ENCODE results near the gene ERFL. TPM values are rescaled to one million over a fixed set of nuclear protein-coding genes. Genes with fewer than 3 reads are reported as not detected.

The ERFL gene
- total RNA-seq, 2 donors from 2014 or later: 0.28 to 0.41 TPM

DNA sequence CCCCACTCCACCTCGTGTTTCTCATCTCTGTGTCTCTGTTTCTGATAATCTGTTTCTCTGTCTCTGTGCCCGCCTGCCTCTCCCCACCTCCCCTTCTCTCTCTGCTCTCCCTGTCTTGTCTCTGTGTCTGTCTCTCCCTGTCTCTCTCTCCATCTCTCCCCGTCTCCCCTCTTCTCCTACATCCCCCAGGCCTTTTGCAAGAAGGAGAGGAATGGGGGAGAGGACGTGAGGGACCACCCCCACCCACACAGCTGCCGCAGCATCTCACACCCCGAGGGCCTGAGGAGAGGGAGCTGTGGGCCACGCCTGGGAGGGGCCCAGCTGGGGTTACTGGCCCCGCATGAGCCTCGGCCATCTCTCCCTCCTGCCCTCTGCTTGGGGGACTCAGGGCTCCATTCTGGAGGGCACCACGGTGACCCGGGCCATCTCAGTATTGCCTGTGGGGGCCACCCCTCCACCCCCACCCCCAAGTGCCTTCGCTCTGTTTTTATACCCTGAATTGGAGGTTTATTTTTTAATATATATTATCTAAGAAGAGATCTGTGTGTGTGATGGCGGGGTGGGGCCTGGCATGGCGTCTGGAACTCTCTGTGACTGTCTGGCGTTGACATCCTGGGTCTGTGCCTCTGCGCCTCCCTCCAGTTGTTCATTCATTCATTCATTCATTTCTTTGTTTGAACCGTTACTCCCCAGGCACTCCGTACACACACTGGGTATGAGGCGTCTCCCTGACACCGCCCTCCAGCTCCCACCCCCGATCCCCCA lies 21.2 kb downstream of the ERFL start:
- H3K27ac ChIP-seq: no peak overlapping the region
- DNase-seq (ENCODE audit: low spot score) (no peak), ATAC-seq (ENCODE audit: insufficient number of reproducible peaks, low FRiP score, low read depth) (no peak)
- TF ChIP-seq, protein P1, sequence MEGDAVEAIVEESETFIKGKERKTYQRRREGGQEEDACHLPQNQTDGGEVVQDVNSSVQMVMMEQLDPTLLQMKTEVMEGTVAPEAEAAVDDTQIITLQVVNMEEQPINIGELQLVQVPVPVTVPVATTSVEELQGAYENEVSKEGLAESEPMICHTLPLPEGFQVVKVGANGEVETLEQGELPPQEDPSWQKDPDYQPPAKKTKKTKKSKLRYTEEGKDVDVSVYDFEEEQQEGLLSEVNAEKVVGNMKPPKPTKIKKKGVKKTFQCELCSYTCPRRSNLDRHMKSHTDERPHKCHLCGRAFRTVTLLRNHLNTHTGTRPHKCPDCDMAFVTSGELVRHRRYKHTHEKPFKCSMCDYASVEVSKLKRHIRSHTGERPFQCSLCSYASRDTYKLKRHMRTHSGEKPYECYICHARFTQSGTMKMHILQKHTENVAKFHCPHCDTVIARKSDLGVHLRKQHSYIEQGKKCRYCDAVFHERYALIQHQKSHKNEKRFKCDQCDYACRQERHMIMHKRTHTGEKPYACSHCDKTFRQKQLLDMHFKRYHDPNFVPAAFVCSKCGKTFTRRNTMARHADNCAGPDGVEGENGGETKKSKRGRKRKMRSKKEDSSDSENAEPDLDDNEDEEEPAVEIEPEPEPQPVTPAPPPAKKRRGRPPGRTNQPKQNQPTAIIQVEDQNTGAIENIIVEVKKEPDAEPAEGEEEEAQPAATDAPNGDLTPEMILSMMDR (IDR thresholded peaks at IDR 0.05): no peak
- H3K9me3 ChIP-seq: no peaks in the 10 kb centered on the region
- H3K4me3 ChIP-seq: no peak overlapping the region
- no peaks in the 10 kb centered on the region for H3K27me3 ChIP-seq (replicated peaks; ENCODE audit: insufficient read depth)
- H3K36me3 ChIP-seq: peaks cover 35% of the 10 kb centered on the region
- no peaks in the 10 kb centered on the region for H3K4me1 ChIP-seq (ENCODE audit: control insufficient read depth in 1 of 2, low read depth in 2 of 2)

DNA sequence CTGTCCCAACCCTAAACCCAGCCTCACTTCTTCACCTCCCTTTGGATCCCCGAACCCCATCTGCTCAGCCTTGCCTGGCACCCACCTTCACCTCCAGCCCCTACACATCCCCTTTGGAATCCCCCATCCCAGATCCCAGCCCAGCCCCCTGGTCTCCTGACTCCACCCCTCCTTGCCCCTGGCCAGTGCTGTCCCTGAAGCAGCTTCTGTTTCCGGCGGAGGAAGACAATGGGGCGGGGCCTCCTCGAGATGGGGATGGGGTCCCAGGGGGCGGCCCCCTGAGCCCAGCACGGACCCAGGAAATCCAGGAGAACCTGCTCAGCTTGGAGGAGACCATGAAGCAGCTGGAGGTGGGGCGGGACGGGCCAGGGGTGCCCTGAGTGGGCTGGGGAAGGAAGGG lies 22.0 kb downstream of the ERFL start:
- no peaks in the 10 kb centered on the region for H3K9me3 ChIP-seq
- no peaks in the 10 kb centered on the region for H3K4me1 ChIP-seq (ENCODE audit: control insufficient read depth in 1 of 2, low read depth in 2 of 2)
- ATAC-seq (ENCODE audit: insufficient number of reproducible peaks, low FRiP score, low read depth) (no peak), DNase-seq (ENCODE audit: low spot score) (no peak)
- H3K4me3 ChIP-seq: no peak overlapping the region
- TF ChIP-seq, protein P1 (IDR thresholded peaks at IDR 0.05): no peak
- no peaks in the 10 kb centered on the region for H3K27me3 ChIP-seq (replicated peaks; ENCODE audit: insufficient read depth)
- H3K36me3 ChIP-seq: peaks cover 44% of the 10 kb centered on the region
- H3K27ac ChIP-seq: no peak overlapping the region

DNA sequence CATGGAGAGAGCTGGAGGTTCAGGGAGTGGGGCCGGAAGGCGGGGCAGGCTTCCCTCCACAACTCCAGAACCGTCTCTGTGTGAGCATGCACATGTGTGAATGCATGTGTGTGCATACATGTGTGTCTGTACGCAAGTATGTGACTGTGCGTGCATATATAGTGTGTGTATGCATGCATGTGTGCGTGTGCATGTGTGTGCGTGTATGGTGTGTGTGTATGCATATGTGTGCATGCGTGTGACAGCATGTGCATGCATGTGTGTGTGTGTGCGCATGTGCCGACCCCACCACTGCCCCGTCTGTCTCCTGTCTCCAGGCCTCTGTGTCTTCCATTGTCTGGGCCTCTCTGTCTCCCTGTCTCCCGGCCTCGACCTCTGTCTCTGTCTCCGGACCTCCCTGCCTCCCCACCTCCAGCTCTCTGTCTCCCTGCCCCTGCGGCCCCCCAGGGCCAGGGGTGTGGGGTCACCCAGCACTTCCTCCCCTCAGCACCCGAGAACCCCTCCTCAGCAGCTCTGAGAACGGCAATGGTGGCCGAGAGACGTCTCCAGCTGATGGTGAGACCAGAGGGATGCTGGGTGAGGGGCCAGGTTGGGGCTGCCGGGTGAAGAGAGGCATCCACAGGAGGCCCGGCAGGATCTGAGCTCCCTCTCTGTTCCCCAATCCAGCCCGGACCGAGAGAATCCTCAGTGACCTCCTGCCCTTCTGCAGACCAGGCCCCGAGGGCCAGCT lies 22.8 kb downstream of the ERFL start:
- Histone ChIP-seq H3K9me3 (no peaks in the 10 kb centered on the region), H3K4me3 (no peak overlapping the region), H3K4me1 (ENCODE audit: control insufficient read depth in 1 of 2, low read depth in 2 of 2) (no peaks in the 10 kb centered on the region), H3K27me3 (replicated peaks; ENCODE audit: insufficient read depth) (no peaks in the 10 kb centered on the region), H3K27ac (no peak overlapping the region), H3K36me3 (peaks cover 49% of the 10 kb centered on the region)
- ATAC-seq (ENCODE audit: insufficient number of reproducible peaks, low FRiP score, low read depth) (no peak), DNase-seq (ENCODE audit: low spot score) (no peak)
- TF ChIP-seq, protein P1 (IDR thresholded peaks at IDR 0.05): no peak

DNA sequence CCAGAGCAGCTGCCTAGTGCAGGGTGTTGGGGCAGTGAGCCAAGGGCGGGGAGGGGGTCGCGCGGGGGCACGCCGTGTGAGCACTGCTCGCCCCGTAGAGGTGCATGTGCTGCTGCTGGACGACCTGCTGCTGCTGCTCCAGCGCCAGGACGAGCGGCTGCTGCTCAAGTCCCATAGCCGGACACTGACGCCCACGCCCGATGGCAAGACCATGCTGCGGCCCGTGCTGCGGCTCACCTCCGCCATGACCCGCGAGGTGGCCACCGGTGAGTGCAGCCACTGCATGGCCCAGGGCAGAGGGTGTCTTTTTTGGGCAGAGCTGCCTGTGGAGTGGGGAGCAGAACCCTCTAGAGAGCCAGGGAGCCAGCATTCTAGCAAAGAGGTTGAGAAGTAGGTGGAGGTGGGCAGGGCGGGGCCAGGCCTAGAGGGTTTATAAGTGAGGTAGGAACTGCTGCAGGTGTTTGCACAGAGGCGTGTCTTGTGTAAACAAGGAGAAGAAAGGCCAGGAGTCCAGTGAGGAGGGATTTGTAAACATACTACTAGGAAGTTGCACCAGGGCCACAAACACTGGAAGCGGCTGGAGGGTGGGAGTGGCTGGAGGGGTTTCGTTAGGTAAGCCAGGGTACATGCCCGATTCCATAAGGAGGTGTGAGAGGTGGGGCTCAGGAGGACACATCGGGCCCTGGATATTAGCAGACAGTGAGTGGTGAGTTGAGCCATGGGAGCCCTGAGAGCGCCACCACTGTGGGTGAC lies 24.0 kb downstream of the ERFL start:
- TF ChIP-seq, protein P1 (IDR thresholded peaks at IDR 0.05): no peak
- no peak overlapping the region for H3K27ac ChIP-seq

More for the DNA sequence above, 24.0 kb downstream of the ERFL start:
- Histone ChIP-seq H3K4me1 (ENCODE audit: control insufficient read depth in 1 of 2, low read depth in 2 of 2) (no peaks in the 10 kb centered on the region), H3K36me3 (peaks cover 52% of the 10 kb centered on the region), H3K27me3 (replicated peaks; ENCODE audit: insufficient read depth) (no peaks in the 10 kb centered on the region), H3K4me3 (no peak overlapping the region), H3K9me3 (no peaks in the 10 kb centered on the region)
- ATAC-seq (ENCODE audit: insufficient number of reproducible peaks, low FRiP score, low read depth) (no peak), DNase-seq (ENCODE audit: low spot score) (no peak)
